Colonic mucosa (tissue), 4 donors: ENCODE data around the gene TRIM15. TPM values are rescaled to one million over a fixed set of nuclear protein-coding genes. Genes with fewer than 3 reads are reported as not detected.

Experiments
- DNase-seq: peaks from one replicate; pipeline ENCODE4 v3.0.0-alpha.2; 2020
- H3K27ac ChIP-seq: fragments of 200-600 bp; one replicate; pipeline ENCODE4 v1.8.0; 2021
- H3K27me3 ChIP-seq: fragments of 200-600 bp; one replicate; pipeline ENCODE4 v1.8.0; 2021
- H3K36me3 ChIP-seq: fragments of 200-600 bp; one replicate; pipeline ENCODE4 v1.8.0; 2021
- H3K4me1 ChIP-seq: fragments of 200-600 bp; one replicate; pipeline ENCODE4 v1.8.0; 2021; ENCODE audit warnings: mild to moderate bottlenecking
- H3K4me3 ChIP-seq: fragments of 200-600 bp; one replicate; pipeline ENCODE4 v1.8.0; 2021
- H3K9ac ChIP-seq, 2 donors: one replicate each; pipeline ENCODE4 v1.7.0; 2013; ENCODE audit warnings: control low read depth in 2 of 2, low read depth in 2 of 2, low read length in 2 of 2
- H3K9me3 ChIP-seq: fragments of 200-600 bp; one replicate; pipeline ENCODE4 v1.8.0; 2021
- intact Hi-C: fragments of 100-400 bp; cut with DNase I; formaldehyde crosslinking; loops from one replicate; pipeline ENCODE4 v1.14.1; 2022
- total RNA-seq, 2 donors: library from RNA; stranded (reverse); fragmentation: NEBNext Ultra II Directional in 1 of 2; extraction: Animal tissue kit (Norgen Biotek cat#: 25700) in 1 of 2; gene quantifications; one replicate each; pipeline ENCODE4 v1.2.1, GENCODE V29; 2021
- TF ChIP-seq, protein P1 (sequence below): fragments of 200-600 bp; IDR thresholded peaks from one replicate; pipeline ENCODE4 v1.8.0; 2022; ENCODE audit warnings: antibody characterized with exemption, mild to moderate bottlenecking
- donor health status: healthy.
- donor health status: DM: no; HTN: no; CAD: no.
- donor health status: DM: no; HTN: no; CAD: no.

TRIM15 gene
- total RNA-seq, 2 donors from 2014 or later: 26.8 to 47.3 TPM

DNA sequence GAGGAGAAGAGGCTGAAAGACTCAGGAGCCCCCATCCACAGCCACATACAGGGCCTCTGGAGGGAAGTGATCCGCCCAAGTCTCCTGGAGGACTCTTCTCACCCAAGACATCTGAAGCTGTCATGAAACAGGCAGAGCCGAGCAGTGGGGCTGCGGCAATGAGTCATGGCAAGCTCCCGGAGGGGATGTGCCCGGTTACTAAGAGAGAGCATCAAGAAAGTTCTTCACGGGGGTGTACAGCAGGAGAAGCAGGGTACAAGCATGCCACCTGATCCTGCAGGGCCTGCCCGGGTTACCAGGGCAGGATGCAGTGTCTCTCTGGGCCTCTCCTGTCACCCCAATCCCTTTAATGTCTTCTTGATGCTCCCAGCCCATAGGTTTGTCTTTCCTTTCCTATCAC is 28.7 kb downstream of the TRIM15 start:
- Histone ChIP-seq H3K36me3 (peaks cover 7% of the 10 kb centered on the region), H3K27ac (no peak overlapping the region), H3K9ac (no peak overlapping the region), H3K9me3 (no peaks in the 10 kb centered on the region), H3K27me3 (no peaks in the 10 kb centered on the region), H3K4me3 (no peak overlapping the region), H3K4me1 (no peaks in the 10 kb centered on the region)
- DNase-seq: no peak
- intact Hi-C loops: no loop called here
- TF ChIP-seq, protein P1, sequence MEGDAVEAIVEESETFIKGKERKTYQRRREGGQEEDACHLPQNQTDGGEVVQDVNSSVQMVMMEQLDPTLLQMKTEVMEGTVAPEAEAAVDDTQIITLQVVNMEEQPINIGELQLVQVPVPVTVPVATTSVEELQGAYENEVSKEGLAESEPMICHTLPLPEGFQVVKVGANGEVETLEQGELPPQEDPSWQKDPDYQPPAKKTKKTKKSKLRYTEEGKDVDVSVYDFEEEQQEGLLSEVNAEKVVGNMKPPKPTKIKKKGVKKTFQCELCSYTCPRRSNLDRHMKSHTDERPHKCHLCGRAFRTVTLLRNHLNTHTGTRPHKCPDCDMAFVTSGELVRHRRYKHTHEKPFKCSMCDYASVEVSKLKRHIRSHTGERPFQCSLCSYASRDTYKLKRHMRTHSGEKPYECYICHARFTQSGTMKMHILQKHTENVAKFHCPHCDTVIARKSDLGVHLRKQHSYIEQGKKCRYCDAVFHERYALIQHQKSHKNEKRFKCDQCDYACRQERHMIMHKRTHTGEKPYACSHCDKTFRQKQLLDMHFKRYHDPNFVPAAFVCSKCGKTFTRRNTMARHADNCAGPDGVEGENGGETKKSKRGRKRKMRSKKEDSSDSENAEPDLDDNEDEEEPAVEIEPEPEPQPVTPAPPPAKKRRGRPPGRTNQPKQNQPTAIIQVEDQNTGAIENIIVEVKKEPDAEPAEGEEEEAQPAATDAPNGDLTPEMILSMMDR: no peak

DNA sequence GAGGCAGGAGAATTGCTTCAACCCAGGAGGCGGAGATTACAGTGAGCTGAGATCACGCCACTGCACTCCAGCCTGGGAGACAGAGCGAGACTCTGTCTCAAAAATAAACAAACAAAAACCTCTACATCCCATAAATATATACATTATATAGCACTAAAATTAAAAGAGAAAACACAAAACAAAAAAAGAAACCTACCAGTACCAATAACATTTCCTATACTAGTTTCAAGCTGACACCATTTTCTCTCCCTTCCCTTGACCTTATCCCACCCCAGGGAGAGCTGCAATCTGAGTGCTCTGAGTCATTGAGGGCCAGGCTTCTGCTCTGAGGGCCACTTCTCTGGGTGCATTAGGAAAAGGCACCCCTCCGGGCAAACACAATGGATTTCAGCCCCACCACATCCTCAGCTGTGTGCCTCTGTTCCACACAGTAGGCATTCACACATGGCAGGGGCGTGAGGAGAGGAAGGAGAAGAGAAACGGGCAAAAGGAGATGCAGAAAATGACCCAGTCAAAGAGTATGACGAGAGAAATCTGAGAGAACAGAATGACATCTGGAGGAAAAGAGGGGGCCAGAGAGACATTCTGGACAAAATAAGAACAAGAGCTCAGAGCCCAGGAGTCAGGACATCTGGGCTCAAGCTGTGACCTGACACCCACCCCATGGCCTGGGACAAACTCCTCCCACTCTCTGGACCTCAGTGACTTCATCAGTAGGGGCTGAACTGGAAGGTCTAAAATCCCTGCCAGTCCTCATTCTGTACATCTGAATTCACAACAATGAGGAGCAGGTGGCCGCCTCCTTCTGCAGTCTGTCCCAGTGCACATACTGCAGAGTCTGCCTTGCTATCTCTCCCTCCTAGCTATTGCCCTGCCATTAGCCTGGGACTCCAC is 31.7 kb downstream of the TRIM15 start:
- Histone ChIP-seq H3K27ac (no peak overlapping the region), H3K9me3 (no peaks in the 10 kb centered on the region), H3K9ac (no peak overlapping the region), H3K4me3 (no peak overlapping the region), H3K27me3 (no peaks in the 10 kb centered on the region), H3K4me1 (no peaks in the 10 kb centered on the region), H3K36me3 (peaks cover 12% of the 10 kb centered on the region)
- no peak for DNase-seq
- TF ChIP-seq, protein P1: no peak
- intact Hi-C loops: no loop called here

DNA sequence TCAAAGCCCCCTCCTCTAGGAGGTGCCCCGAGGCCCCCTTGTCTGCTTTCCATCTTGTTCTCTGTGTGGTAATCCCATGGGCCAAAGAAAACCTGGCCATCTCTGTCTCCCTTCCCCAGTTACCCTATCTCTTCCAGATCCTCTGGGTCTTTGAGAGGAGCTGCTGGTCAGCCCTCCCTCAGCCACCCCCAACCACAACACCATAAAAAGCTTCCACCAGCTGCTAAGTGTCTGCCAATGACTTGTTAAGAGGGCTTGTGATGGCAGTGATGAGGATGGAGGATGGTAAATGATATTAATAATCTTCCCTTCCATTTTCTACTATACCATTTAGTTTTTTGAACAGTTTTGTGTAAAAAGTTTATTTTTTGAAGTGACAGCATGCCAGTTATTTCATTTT is 32.6 kb downstream of the TRIM15 start:
- intact Hi-C loops: no loop called here
- Histone ChIP-seq H3K27me3 (no peaks in the 10 kb centered on the region), H3K36me3 (peaks cover 12% of the 10 kb centered on the region), H3K27ac (no peak overlapping the region), H3K9me3 (no peaks in the 10 kb centered on the region), H3K9ac (no peak overlapping the region), H3K4me1 (peaks cover 2% of the 10 kb centered on the region), H3K4me3 (no peak overlapping the region)
- DNase-seq: no peak
- TF ChIP-seq, protein P1: no peak

DNA sequence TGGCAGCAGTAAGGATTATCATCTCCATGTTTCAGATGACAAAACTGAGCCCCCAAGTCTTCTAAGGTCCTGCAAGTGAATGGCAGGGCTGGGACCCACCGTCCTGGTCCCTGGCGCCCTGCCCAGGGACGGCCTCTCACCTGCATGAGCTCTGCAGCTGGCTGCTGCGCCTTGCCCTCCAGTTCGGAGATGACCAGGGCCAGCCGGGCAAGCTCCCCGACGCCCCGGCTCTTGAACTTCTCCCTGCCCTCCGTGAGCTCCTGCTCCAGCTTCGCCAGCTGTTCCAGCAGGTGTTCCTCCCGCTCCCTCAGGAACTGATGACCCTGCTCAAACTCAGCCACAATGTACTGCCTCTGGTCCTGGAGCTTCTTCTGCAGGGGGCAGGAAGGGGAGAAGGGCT is 33.0 kb downstream of the TRIM15 start:
- TF ChIP-seq, protein P1: no peak
- intact Hi-C loops: no loop called here
- no peak for DNase-seq
- Histone ChIP-seq H3K4me3 (no peak overlapping the region), H3K4me1 (peaks cover 6% of the 10 kb centered on the region), H3K27me3 (no peaks in the 10 kb centered on the region), H3K9me3 (no peaks in the 10 kb centered on the region), H3K36me3 (peaks cover 12% of the 10 kb centered on the region), H3K9ac (no peak overlapping the region), H3K27ac (no peak overlapping the region)

DNA sequence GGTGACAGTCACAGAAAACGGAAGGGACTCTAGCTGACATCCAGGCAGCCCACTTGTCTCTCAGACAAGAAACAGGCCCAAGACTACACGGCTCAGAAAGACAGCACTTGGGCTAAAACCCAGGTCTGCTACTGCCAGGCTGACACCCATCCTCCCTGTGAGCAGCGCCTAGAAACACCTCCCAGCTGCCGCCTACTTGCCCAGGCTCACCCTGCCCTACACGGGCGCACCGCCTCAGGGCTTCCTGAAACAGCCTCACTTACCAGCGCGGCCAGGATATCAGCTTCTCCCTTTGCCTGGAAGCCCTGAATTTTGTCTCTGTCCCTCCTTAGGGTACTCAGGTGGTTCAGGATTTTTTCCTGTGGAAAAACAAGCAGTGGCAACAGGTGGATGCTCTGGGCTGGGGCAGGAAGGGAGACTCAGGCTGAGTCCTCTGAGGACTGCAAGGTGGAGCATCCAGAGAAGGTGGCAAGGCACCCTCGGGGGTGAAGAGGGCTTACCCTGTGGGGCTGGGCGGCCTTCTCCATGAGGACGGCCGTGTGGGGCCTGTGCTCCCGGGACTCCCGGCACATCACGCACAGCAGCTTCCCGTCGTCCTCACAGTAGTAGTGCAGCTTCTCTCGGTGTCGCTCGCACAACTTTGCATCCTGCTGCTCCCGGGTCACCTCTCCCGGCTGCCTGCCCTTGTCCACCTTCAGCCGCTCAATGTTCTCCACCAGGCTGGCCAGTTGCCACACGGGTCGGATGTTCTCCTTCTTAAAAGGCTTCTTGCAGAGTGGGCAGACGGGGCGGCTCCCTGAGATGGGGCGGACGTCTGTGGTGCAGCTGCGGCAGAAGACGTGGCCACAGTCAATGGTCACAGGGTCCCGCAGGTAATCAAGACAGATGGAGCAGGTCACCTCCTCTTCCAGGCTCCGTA is 35.1 kb downstream of the TRIM15 start:
- DNase-seq: no peak
- H3K27me3 ChIP-seq: no peaks in the 10 kb centered on the region
- peaks cover 17% of the 10 kb centered on the region for H3K4me1 ChIP-seq
- H3K4me3 ChIP-seq: no peak overlapping the region
- H3K27ac ChIP-seq: no peak overlapping the region
- peaks cover 12% of the 10 kb centered on the region for H3K36me3 ChIP-seq
- TF ChIP-seq, protein P1: no peak
- no peaks in the 10 kb centered on the region for H3K9me3 ChIP-seq
- intact Hi-C loops: no loop called here
- no peak overlapping the region for H3K9ac ChIP-seq
